B cell (primary cell): ENCODE measurements around the gene RBM39. TPM values are rescaled to one million over a fixed set of nuclear protein-coding genes. Genes with fewer than 3 reads are reported as not detected.
"Not testable (repeated sequence)": the region's sequence is repeated elsewhere in the genome, so short reads cannot be mapped to it uniquely, and the experiment has no call there.

Experiments used
- ATAC-seq: fragments of 200-7000 bp; cut with Tn5 transposase; one replicate; pipeline ENCODE4 v1.10.0; 2021; ENCODE audit warnings: low read depth, mild to moderate bottlenecking, moderate number of reproducible peaks, moderate library complexity
- CTCF ChIA-PET: fragments of 350-600 bp; sonication (Branson Sonifier 250); formaldehyde crosslinking; loops from one replicate; lab custom pipeline; 2021; ENCODE audit warnings: antibody characterized with exemption, inconsistent platforms; lab: Charles Lee
- POLR2A ChIA-PET: fragments of 350-600 bp; sonication (Branson Sonifier 250); formaldehyde crosslinking; loops from one replicate; lab custom pipeline; 2021; ENCODE audit warnings: antibody characterized with exemption; lab: Charles Lee
- DNase-seq: peaks from one replicate; pipeline ENCODE4 v3.0.0; 2013
- H2AFZ ChIP-seq: 2 replicates; pipeline ENCODE4 v1.6.1; 2012; ENCODE audit warnings: mild to moderate bottlenecking, low read depth, low read length; ENCODE audit not compliant: insufficient read depth, poor library complexity, severe bottlenecking
- H3K27ac ChIP-seq, 2 donors: 1 replicate in 1 of 2; 2 replicates in 1 of 2; pipeline ENCODE4 v1.5.1; 2012 to 2013; ENCODE audit warnings: low read length in 2 of 2, mild to moderate bottlenecking in 2 of 2, moderate library complexity in 1 of 2
- H3K27me3 ChIP-seq, 4 experiments: fragments of 200-600 bp in 1 of 4; sonication (generic) in 1 of 4; replicated peaks in 1 of 4; 1 replicate in 2 of 4; 2 replicates in 2 of 4; pipeline versions ENCODE4 v1.6.1 to v1.7.0; 2013 to 2016; ENCODE audit warnings: low read length in 3 of 4, mild to moderate bottlenecking in 2 of 4, mixed read lengths in 1 of 4, moderate library complexity in 1 of 4; ENCODE audit not compliant: insufficient read depth in 4 of 4, control insufficient read depth in 3 of 4; ENCODE audit errors: control extremely low read depth in 1 of 4
- H3K36me3 ChIP-seq, 2 experiments: replicated peaks in 1 of 2; 1 replicate in 1 of 2; 2 replicates in 1 of 2; pipeline versions ENCODE4 v1.6.1 to v1.7.1; 2013; ENCODE audit warnings: low read length in 1 of 2; ENCODE audit not compliant: insufficient read depth in 2 of 2, control insufficient read depth in 1 of 2; ENCODE audit errors: control extremely low read depth in 1 of 2, extremely low read depth in 1 of 2
- H3K4me1 ChIP-seq, 2 donors: fragments of 200-600 bp in 1 of 2; sonication (generic) in 1 of 2; 1 replicate in 1 of 2; 2 replicates in 1 of 2; pipeline versions ENCODE4 v1.5.1 to v1.6.1; 2013 to 2017; ENCODE audit warnings: low read length in 2 of 2; ENCODE audit not compliant: control insufficient read depth in 2 of 2, insufficient read depth in 2 of 2
- H3K4me2 ChIP-seq: replicated peaks from 2 replicates; pipeline ENCODE3; 2012; ENCODE audit warnings: mild to moderate bottlenecking, low read depth, low read length; ENCODE audit not compliant: poor library complexity, severe bottlenecking
- H3K4me3 ChIP-seq, 5 experiments: fragments of 200-600 bp in 1 of 5; sonication (generic) in 1 of 5; 1 replicate in 3 of 5; 2 replicates in 2 of 5; pipeline versions ENCODE4 v1.5.1 to v1.7.0; 2011 to 2016; ENCODE audit warnings: low read length in 4 of 5, mild to moderate bottlenecking in 4 of 5, low read depth in 2 of 5, control low read depth in 1 of 5, moderate library complexity in 1 of 5; ENCODE audit not compliant: insufficient read depth in 1 of 5; ENCODE audit errors: control extremely low read depth in 1 of 5, extremely low read depth in 1 of 5
- H3K79me2 ChIP-seq: fragments of 200-600 bp; sonication (generic); one replicate; pipeline ENCODE4 v1.6.0; 2016; ENCODE audit warnings: low read length; ENCODE audit not compliant: control insufficient read depth, insufficient read depth
- H3K9ac ChIP-seq: fragments of 200-600 bp; sonication (generic); 2 replicates; pipeline ENCODE4 v1.6.1; 2017; ENCODE audit warnings: mild to moderate bottlenecking, low read length, moderate library complexity
- H3K9me3 ChIP-seq, 3 donors: one replicate each; pipeline versions ENCODE4 v1.6.1 to v1.7.1; 2013; ENCODE audit warnings: low read length in 2 of 3; ENCODE audit not compliant: control insufficient read depth in 2 of 3, insufficient read depth in 1 of 3; ENCODE audit errors: control extremely low read depth in 1 of 3
- H4K20me1 ChIP-seq: 2 replicates; pipeline ENCODE4 v1.6.0; 2012; ENCODE audit warnings: mild to moderate bottlenecking, low read length; ENCODE audit not compliant: insufficient read depth, control insufficient read depth, poor library complexity, severe bottlenecking
- H3K27ac Mint-ChIP-seq: one replicate; pipeline ENCODE4 v1.8.0; 2021; ENCODE audit warnings: mixed read lengths
- H3K27me3 Mint-ChIP-seq: one replicate; pipeline ENCODE4 v1.8.0; 2021; ENCODE audit warnings: mixed read lengths
- H3K4me1 Mint-ChIP-seq: one replicate; pipeline ENCODE4 v1.8.0; 2021; ENCODE audit warnings: mixed read lengths
- H3K4me3 Mint-ChIP-seq: one replicate; pipeline ENCODE4 v1.8.0; 2021; ENCODE audit warnings: mixed read lengths
- H3K9me3 Mint-ChIP-seq: one replicate; pipeline ENCODE4 v1.8.0; 2022; ENCODE audit warnings: mixed read lengths; ENCODE audit not compliant: insufficient read depth
- EZH2 ChIP-seq: IDR thresholded peaks from 2 replicates; pipeline ENCODE4 v1.6.1; 2012; ENCODE audit warnings: borderline replicate concordance, low read depth, mild to moderate bottlenecking, moderate library complexity, low read length; ENCODE audit not compliant: insufficient read depth, poor library complexity, severe bottlenecking
- WGBS: methylation state at CpG from one replicate; pipeline ENCODE4 v1.1.5; 2013; ENCODE audit warnings: missing lambda C conversion rate; ENCODE audit not compliant: insufficient coverage; 5-methylcytosine and 5-hydroxymethylcytosine counted together
- intact Hi-C: fragments of 100-400 bp; cut with micrococcal nuclease; formaldehyde crosslinking; loops from one replicate; pipeline ENCODE4 v1.10.0; 2022
- polyA plus RNA-seq: library from polyadenylated mRNA; depleted of rRNA; stranded (reverse); fragments of >200 nt; gene quantifications from 2 replicates; pipeline ENCODE4 v1.2.3, GENCODE V29; 2012
- total RNA-seq, 2 donors: library from RNA; stranded (reverse); fragments of 120-200 nt in 1 of 2; gene quantifications; 1 replicate in 1 of 2; 2 replicates in 1 of 2; pipeline versions ENCODE4 v1.2.3 to v1.2.4, GENCODE V29; 2013 to 2022

Gene RBM39
- total and polyA plus RNA-seq, 2 donors (not counting 1 experiment from before 2014, with no cell fraction given): 217 to 689 TPM

GRCh38 chr20:35762461-35762860 is 20.4 kb upstream of the RBM39 start:
- H2AFZ ChIP-seq: no peak overlapping the region
- TF ChIP-seq EZH2: no peak
- peaks cover 8% of the 10 kb centered on the region for H3K4me1 Mint-ChIP-seq
- no peak overlapping the region for H3K4me3 Mint-ChIP-seq
- no peak overlapping the region for H3K27ac Mint-ChIP-seq
- no peaks in the 10 kb centered on the region for H3K27me3 ChIP-seq
- POLR2A ChIA-PET: no interaction called here
- no peaks in the 10 kb centered on the region for H4K20me1 ChIP-seq
- H3K27ac ChIP-seq: no peak overlapping the region
- H3K27me3 Mint-ChIP-seq: no peaks in the 10 kb centered on the region
- DNase-seq (no peak), ATAC-seq (no peak)
- CTCF ChIA-PET: no interaction called here
- intact Hi-C loops: no loop called here
- no peaks in the 10 kb centered on the region for H3K36me3 ChIP-seq
- no peak overlapping the region for H3K4me3 ChIP-seq
- 100% methylated on average over 3 of the region's 3 CpGs for WGBS
- no peaks in the 10 kb centered on the region for H3K9me3 Mint-ChIP-seq
- H3K4me2 ChIP-seq: no peak overlapping the region
- peaks cover 0 to 3% (median 0%) of the 10 kb centered on the region in 3 donors for H3K9me3 ChIP-seq
- H3K79me2 ChIP-seq: peaks cover 7% of the 10 kb centered on the region
- H3K9ac ChIP-seq: no peak overlapping the region
- peaks cover 11 to 13% of the 10 kb centered on the region in 2 donors for H3K4me1 ChIP-seq

- H3K9me3 Mint-ChIP-seq, H3K27ac ChIP-seq, H3K4me3 ChIP-seq, H3K4me2 ChIP-seq, H3K4me1 ChIP-seq, H2AFZ ChIP-seq, ATAC-seq, H3K9me3 ChIP-seq, H3K27ac Mint-ChIP-seq, H4K20me1 ChIP-seq, POLR2A ChIA-PET, DNase-seq, CTCF ChIA-PET, H3K4me1 Mint-ChIP-seq, H3K36me3 ChIP-seq, H3K27me3 ChIP-seq, H3K9ac ChIP-seq, intact Hi-C loops, H3K27me3 Mint-ChIP-seq, H3K4me3 Mint-ChIP-seq, H3K79me2 ChIP-seq: not testable (repeated sequence)
- WGBS: 96% methylated on average over 11 of the region's 11 CpGs
Observed at GRCh38 chr20:35761548-35761947, 19.5 kb upstream of the RBM39 start.
